Measurements from ENCODE around the gene NOXA1.

The NOXA1 gene

GRCh38 chr9:137455359-137455991 lies 32.3 kb downstream of the NOXA1 start:
- no peak for DNase-seq (ENCODE audit: low read depth)
- H3K4me3 ChIP-seq (ENCODE audit: low read depth, low read length), result no peak overlapping the region
- TF ChIP-seq MAX (IDR thresholded peaks at IDR 0.05; ENCODE audit: low read depth, low read length), result no peak
- TF ChIP-seq MYC (IDR thresholded peaks at IDR 0.05; ENCODE audit: low read depth, low read length), result no peak
- TF ChIP-seq CTCF (IDR thresholded peaks at IDR 0.05; ENCODE audit: low read depth, low read length), result no peak
- TF ChIP-seq POLR2A (IDR thresholded peaks at IDR 0.05; ENCODE audit: extremely low read depth, insufficient read length), result no peak

GRCh38 chr9:137456061-137456863 lies 33.1 kb downstream of the NOXA1 start:
- TF ChIP-seq CTCF (IDR thresholded peaks at IDR 0.05; ENCODE audit: low read depth, low read length) (no peak), MYC (IDR thresholded peaks at IDR 0.05; ENCODE audit: low read depth, low read length) (no peak), POLR2A (IDR thresholded peaks at IDR 0.05; ENCODE audit: extremely low read depth, insufficient read length) (no peak), MAX (IDR thresholded peaks at IDR 0.05; ENCODE audit: low read depth, low read length) (no peak)
- DNase-seq (ENCODE audit: low read depth), result no peak
- no peak overlapping the region for H3K4me3 ChIP-seq (ENCODE audit: low read depth, low read length)

- no peak for DNase-seq (ENCODE audit: low read depth)
- H3K4me3 ChIP-seq (ENCODE audit: low read depth, low read length), result no peak overlapping the region
- no peak for TF ChIP-seq CTCF (IDR thresholded peaks at IDR 0.05; ENCODE audit: low read depth, low read length)
- TF ChIP-seq POLR2A (IDR thresholded peaks at IDR 0.05; ENCODE audit: extremely low read depth, insufficient read length), result no peak
- no peak for TF ChIP-seq MYC (IDR thresholded peaks at IDR 0.05; ENCODE audit: low read depth, low read length)
- no peak for TF ChIP-seq MAX (IDR thresholded peaks at IDR 0.05; ENCODE audit: low read depth, low read length)
Measured at GRCh38 chr9:137456864-137457405, 33.7 kb downstream of the NOXA1 start.

- H3K4me3 ChIP-seq (ENCODE audit: low read depth, low read length), result no peak overlapping the region
- no peak for DNase-seq (ENCODE audit: low read depth)
- TF ChIP-seq POLR2A (IDR thresholded peaks at IDR 0.05; ENCODE audit: extremely low read depth, insufficient read length) (no peak), MYC (IDR thresholded peaks at IDR 0.05; ENCODE audit: low read depth, low read length) (no peak), MAX (IDR thresholded peaks at IDR 0.05; ENCODE audit: low read depth, low read length) (no peak), CTCF (IDR thresholded peaks at IDR 0.05; ENCODE audit: low read depth, low read length) (no peak)
Measured at GRCh38 chr9:137457406-137458193, 34.4 kb downstream of the NOXA1 start.
